RWPE1 (cell line): Measurements from ENCODE around the gene REEP3.

Experiments
- CTCF ChIA-PET: fragments of 350-600 bp; sonication (Branson Sonifier 250); formaldehyde crosslinking; extraction: SDS; loops from one replicate; lab custom pipeline; 2021; lab: Yijun Ruan, JAX
- POLR2A ChIA-PET: fragments of 400-600 bp; formaldehyde crosslinking; extraction: SDS; loops from one replicate; lab custom pipeline; 2020; ENCODE audit warnings: antibody characterized with exemption; ENCODE audit not compliant: low non-redundant PET; lab: Yijun Ruan, JAX
- DNase-seq: peaks from one replicate; pipeline ENCODE4 v3.0.0; 2012; ENCODE audit warnings: low spot score
- H3K27ac ChIP-seq: fragments of 450-650 bp; 2 replicates; pipeline ENCODE4 v1.5.1; 2017
- CTCF ChIP-seq: fragments of 450-650 bp; conservative IDR thresholded peaks from 2 replicates; pipeline ENCODE4 v1.5.1; 2017; ENCODE audit warnings: low read depth, mild to moderate bottlenecking

The REEP3 gene

GRCh38 chr10:63528084-63528744 is 7.0 kb downstream of the REEP3 start:
- ChIA-PET POLR2A (no interaction called here), CTCF (no interaction called here)
- H3K27ac ChIP-seq, result no peak overlapping the region
- TF ChIP-seq CTCF, result no peak
- no peak for DNase-seq

- ChIA-PET POLR2A (no interaction called here), CTCF (interaction anchor here (0.6 kb wide), 3 partner anchors 18 to 182 kb away, joined by 3 read pairs; no protein-coding TSS in a partner anchor)
- no peak for DNase-seq
- no peak for TF ChIP-seq CTCF
- no peak overlapping the region for H3K27ac ChIP-seq
Observed at GRCh38 chr10:63530409-63530808, 9.2 kb downstream of the REEP3 start.

- POLR2A ChIA-PET, result no interaction called here
- no peak for DNase-seq
- TF ChIP-seq CTCF, result no peak
- no peak overlapping the region for H3K27ac ChIP-seq
- CTCF ChIA-PET, result no interaction called here
Observed at GRCh38 chr10:63534723-63535122, 13.5 kb downstream of the REEP3 start.

GRCh38 chr10:63536698-63537097 is 15.5 kb downstream of the REEP3 start:
- no peak for DNase-seq
- CTCF ChIA-PET, result no interaction called here
- no peak for TF ChIP-seq CTCF
- POLR2A ChIA-PET, result no interaction called here
- H3K27ac ChIP-seq, result no peak overlapping the region

- DNase-seq, result no peak
- no peak overlapping the region for H3K27ac ChIP-seq
- ChIA-PET CTCF (no interaction called here), POLR2A (no interaction called here)
- no peak for TF ChIP-seq CTCF
Observed at GRCh38 chr10:63537536-63537935, 16.3 kb downstream of the REEP3 start.

- ChIA-PET POLR2A (no interaction called here), CTCF (interaction anchor here (0.6 to 0.9 kb wide), 2 partner anchors 70 to 176 kb away, joined by 3 read pairs; no protein-coding TSS in a partner anchor)
- H3K27ac ChIP-seq, result no peak overlapping the region
- DNase-seq, result no peak
- no peak for TF ChIP-seq CTCF
Observed at GRCh38 chr10:63539377-63539776, 18.2 kb downstream of the REEP3 start.
